KMS-11 (cell line): ENCODE results near the gene GPX6.

Experiments used
- H2AFZ ChIP-seq: fragments of 200-600 bp; sonication (generic); 2 replicates; pipeline ENCODE4 v1.6.1; 2016; ENCODE audit warnings: antibody characterized with exemption, mixed run types, low read depth
- H3K27ac ChIP-seq: fragments of 200-600 bp; sonication (generic); 2 replicates; pipeline ENCODE4 v1.6.1; 2016; ENCODE audit warnings: mild to moderate bottlenecking, mixed run types
- H3K27me3 ChIP-seq: fragments of 200-600 bp; sonication (generic); 2 replicates; pipeline ENCODE4 v1.6.1; 2017; ENCODE audit warnings: mild to moderate bottlenecking, low read depth, mixed run types, moderate library complexity; ENCODE audit not compliant: insufficient read depth
- H3K36me3 ChIP-seq: fragments of 200-600 bp; sonication (generic); 2 replicates; pipeline ENCODE4 v1.6.1; 2017; ENCODE audit warnings: mild to moderate bottlenecking, mixed run types; ENCODE audit not compliant: insufficient read depth
- H3K4me1 ChIP-seq: fragments of 200-600 bp; sonication (generic); 2 replicates; pipeline ENCODE4 v1.6.1; 2016; ENCODE audit warnings: mild to moderate bottlenecking, low read depth, mixed run types; ENCODE audit not compliant: poor library complexity, severe bottlenecking
- H3K4me2 ChIP-seq: fragments of 200-600 bp; sonication (generic); 2 replicates; pipeline ENCODE4 v1.7.0; 2016; ENCODE audit warnings: mild to moderate bottlenecking, mixed run types
- H3K4me3 ChIP-seq: fragments of 200-600 bp; sonication (generic); IDR thresholded peaks from 2 replicates; pipeline ENCODE4 v1.6.1; 2017; ENCODE audit warnings: low read depth, low read length, mixed read lengths; ENCODE audit not compliant: insufficient read depth
- H3K79me2 ChIP-seq: fragments of 200-600 bp; sonication (generic); 2 replicates; pipeline ENCODE4 v1.6.1; 2016; ENCODE audit warnings: low read depth, mixed run types; ENCODE audit not compliant: insufficient read depth
- H3K9ac ChIP-seq: fragments of 200-600 bp; sonication (generic); 2 replicates; pipeline ENCODE4 v1.6.1; 2016; ENCODE audit warnings: mild to moderate bottlenecking, mixed run types
- H4K20me1 ChIP-seq: fragments of 200-600 bp; sonication (generic); 2 replicates; pipeline ENCODE4 v1.6.1; 2016; ENCODE audit warnings: mild to moderate bottlenecking, mixed run types; ENCODE audit not compliant: insufficient read depth
- CTCF ChIP-seq: fragments of 200-600 bp; sonication (generic); conservative IDR thresholded peaks from 2 replicates; pipeline ENCODE4 v1.6.1; 2017; ENCODE audit warnings: low read depth, mild to moderate bottlenecking, antibody characterized with exemption, low read length, moderate library complexity, mixed read lengths

GPX6 gene

GRCh38 chr6:28468056-28468455 lies 47.5 kb downstream of the GPX6 start:
- no peak overlapping the region for H2AFZ ChIP-seq
- H3K9ac ChIP-seq: no peak overlapping the region
- no peaks in the 10 kb centered on the region for H3K36me3 ChIP-seq
- TF ChIP-seq CTCF: no peak
- no peaks in the 10 kb centered on the region for H3K4me1 ChIP-seq
- no peak overlapping the region for H3K4me2 ChIP-seq
- H3K27me3 ChIP-seq: no peaks in the 10 kb centered on the region
- no peaks in the 10 kb centered on the region for H3K79me2 ChIP-seq
- H4K20me1 ChIP-seq: no peaks in the 10 kb centered on the region
- no peak overlapping the region for H3K4me3 ChIP-seq
- H3K27ac ChIP-seq: no peak overlapping the region

- H3K4me3 ChIP-seq: no peak overlapping the region
- no peaks in the 10 kb centered on the region for H4K20me1 ChIP-seq
- no peaks in the 10 kb centered on the region for H3K27me3 ChIP-seq
- H3K27ac ChIP-seq: no peak overlapping the region
- no peaks in the 10 kb centered on the region for H3K36me3 ChIP-seq
- H3K9ac ChIP-seq: no peak overlapping the region
- peaks cover 11% of the 10 kb centered on the region for H3K4me1 ChIP-seq
- no peaks in the 10 kb centered on the region for H3K79me2 ChIP-seq
- no peak overlapping the region for H3K4me2 ChIP-seq
- TF ChIP-seq CTCF: no peak
- no peak overlapping the region for H2AFZ ChIP-seq
Observed at GRCh38 chr6:28462401-28462800, 53.2 kb downstream of the GPX6 start.

- Histone ChIP-seq H2AFZ (no peak overlapping the region), H3K36me3 (no peaks in the 10 kb centered on the region), H3K27ac (no peak overlapping the region), H3K4me3 (no peak overlapping the region), H3K27me3 (no peaks in the 10 kb centered on the region), H3K4me1 (peaks cover 11% of the 10 kb centered on the region), H4K20me1 (no peaks in the 10 kb centered on the region), H3K4me2 (no peak overlapping the region), H3K79me2 (no peaks in the 10 kb centered on the region), H3K9ac (no peak overlapping the region)
- TF ChIP-seq CTCF: no peak
Observed at GRCh38 chr6:28458568-28458967, 57.0 kb downstream of the GPX6 start.
